ENCODE results near the gene RHPN2.

The RHPN2 gene

GRCh38 chr19:33108161-33108560 lies 43.5 kb upstream of the RHPN2 start:
- H3K36me3 ChIP-seq (ENCODE audit: insufficient read depth), result peaks cover 14% of the 10 kb centered on the region; the same call in 1 of the 2 replicates
- H3K4me2 ChIP-seq, result no peak overlapping the region
- H3K9ac ChIP-seq, result no peak overlapping the region
- H3K4me3 ChIP-seq (IDR thresholded peaks at IDR 0.05; ENCODE audit: insufficient read depth, low read depth, low read length), result no peak overlapping the region
- H4K20me1 ChIP-seq (ENCODE audit: insufficient read depth), result no peaks in the 10 kb centered on the region
- H2AFZ ChIP-seq (ENCODE audit: low read depth), result no peak overlapping the region
- no peaks in the 10 kb centered on the region for H3K4me1 ChIP-seq (ENCODE audit: low read depth, poor library complexity, severe bottlenecking)
- H3K79me2 ChIP-seq (ENCODE audit: insufficient read depth, low read depth), result no peaks in the 10 kb centered on the region
- no peak overlapping the region for H3K27ac ChIP-seq
- no peaks in the 10 kb centered on the region for H3K27me3 ChIP-seq (ENCODE audit: insufficient read depth, low read depth)
- TF ChIP-seq CTCF (conservative IDR thresholded peaks at IDR 0.05; ENCODE audit: low read depth, low read length), result no peak

- no peaks in the 10 kb centered on the region for H3K4me1 ChIP-seq (ENCODE audit: low read depth, poor library complexity, severe bottlenecking)
- no peaks in the 10 kb centered on the region for H3K79me2 ChIP-seq (ENCODE audit: insufficient read depth, low read depth)
- H3K36me3 ChIP-seq (ENCODE audit: insufficient read depth), result peaks cover 7% of the 10 kb centered on the region; the same call in 1 of the 2 replicates
- no peak for TF ChIP-seq CTCF (conservative IDR thresholded peaks at IDR 0.05; ENCODE audit: low read depth, low read length)
- H2AFZ ChIP-seq (ENCODE audit: low read depth), result no peak overlapping the region
- H3K4me3 ChIP-seq (IDR thresholded peaks at IDR 0.05; ENCODE audit: insufficient read depth, low read depth, low read length), result no peak overlapping the region
- H3K9ac ChIP-seq, result no peak overlapping the region
- H4K20me1 ChIP-seq (ENCODE audit: insufficient read depth), result no peaks in the 10 kb centered on the region
- no peaks in the 10 kb centered on the region for H3K27me3 ChIP-seq (ENCODE audit: insufficient read depth, low read depth)
- H3K27ac ChIP-seq, result no peak overlapping the region
- H3K4me2 ChIP-seq, result no peak overlapping the region
These were observed 38.2 kb upstream of the RHPN2 start for GRCh38 chr19:33102893-33103292.

GRCh38 chr19:33100894-33101644 lies 36.4 kb upstream of the RHPN2 start:
- Histone ChIP-seq H3K79me2 (ENCODE audit: insufficient read depth, low read depth) (no peaks in the 10 kb centered on the region), H3K4me2 (no peak overlapping the region), H3K27me3 (ENCODE audit: insufficient read depth, low read depth) (no peaks in the 10 kb centered on the region), H3K36me3 (ENCODE audit: insufficient read depth) (peaks cover 7% of the 10 kb centered on the region; the same call in 1 of the 2 replicates), H4K20me1 (ENCODE audit: insufficient read depth) (no peaks in the 10 kb centered on the region), H2AFZ (ENCODE audit: low read depth) (no peak overlapping the region), H3K27ac (no peak overlapping the region), H3K9ac (no peak overlapping the region), H3K4me3 (IDR thresholded peaks at IDR 0.05; ENCODE audit: insufficient read depth, low read depth, low read length) (no peak overlapping the region), H3K4me1 (ENCODE audit: low read depth, poor library complexity, severe bottlenecking) (no peaks in the 10 kb centered on the region)
- TF ChIP-seq CTCF (conservative IDR thresholded peaks at IDR 0.05; ENCODE audit: low read depth, low read length), result no peak

GRCh38 chr19:33098055-33098534 lies 33.4 kb upstream of the RHPN2 start:
- H3K4me2 ChIP-seq, result no peak overlapping the region
- H3K27me3 ChIP-seq (ENCODE audit: insufficient read depth, low read depth), result no peaks in the 10 kb centered on the region
- H2AFZ ChIP-seq (ENCODE audit: low read depth), result no peak overlapping the region
- no peaks in the 10 kb centered on the region for H3K79me2 ChIP-seq (ENCODE audit: insufficient read depth, low read depth)
- H3K36me3 ChIP-seq (ENCODE audit: insufficient read depth), result peaks cover 12% of the 10 kb centered on the region; the same call in 1 of the 2 replicates
- no peak overlapping the region for H3K9ac ChIP-seq
- H3K4me3 ChIP-seq (IDR thresholded peaks at IDR 0.05; ENCODE audit: insufficient read depth, low read depth, low read length), result no peak overlapping the region
- no peaks in the 10 kb centered on the region for H3K4me1 ChIP-seq (ENCODE audit: low read depth, poor library complexity, severe bottlenecking)
- no peak overlapping the region for H3K27ac ChIP-seq
- H4K20me1 ChIP-seq (ENCODE audit: insufficient read depth), result no peaks in the 10 kb centered on the region
- TF ChIP-seq CTCF (conservative IDR thresholded peaks at IDR 0.05; ENCODE audit: low read depth, low read length), result no peak
